Brain microvascular endothelial cell (primary cell): Measurements from ENCODE around the gene AQP12A.
"Not testable (repeated sequence)": the region's sequence is repeated elsewhere in the genome, so short reads cannot be mapped to it uniquely, and the experiment has no call there.

ENCODE experiments used
- DNase-seq: peaks from one replicate; pipeline ENCODE4 v3.0.0-alpha.2; 2020
- H3K27ac ChIP-seq: fragments of 250-450 bp; sonication (Bioruptor Pico); 2 replicates; pipeline ENCODE4 v1.5.1; 2020; ENCODE audit warnings: mild to moderate bottlenecking, moderate library complexity
- H3K27me3 ChIP-seq: fragments of 250-450 bp; sonication (Bioruptor Pico); replicated peaks from 2 replicates; pipeline ENCODE4 v1.5.1; 2020; ENCODE audit warnings: mild to moderate bottlenecking
- H3K36me3 ChIP-seq: fragments of 250-450 bp; sonication (Bioruptor Pico); replicated peaks from 2 replicates; pipeline ENCODE4 v1.5.1; 2020; ENCODE audit warnings: mild to moderate bottlenecking
- H3K4me3 ChIP-seq: 2 replicates; pipeline ENCODE4 v1.5.1; 2011; ENCODE audit warnings: low read depth, mild to moderate bottlenecking, control low read depth, low read length, moderate library complexity
- in situ Hi-C: cut with HindIII; loops from 2 replicates; pipeline ENCODE4 v1.10.0; 2017; ENCODE audit warnings: low sequenced_read_pairs, low pct_ligation_motif_present
- TF ChIP-seq, protein P1 (sequence below): IDR thresholded peaks from 2 replicates; pipeline ENCODE4 v1.5.1; 2011; ENCODE audit warnings: low read depth, mild to moderate bottlenecking, moderate library complexity, low read length, control low read depth, inconsistent platforms; ENCODE audit errors: missing control alignments

AQP12A gene

DNA sequence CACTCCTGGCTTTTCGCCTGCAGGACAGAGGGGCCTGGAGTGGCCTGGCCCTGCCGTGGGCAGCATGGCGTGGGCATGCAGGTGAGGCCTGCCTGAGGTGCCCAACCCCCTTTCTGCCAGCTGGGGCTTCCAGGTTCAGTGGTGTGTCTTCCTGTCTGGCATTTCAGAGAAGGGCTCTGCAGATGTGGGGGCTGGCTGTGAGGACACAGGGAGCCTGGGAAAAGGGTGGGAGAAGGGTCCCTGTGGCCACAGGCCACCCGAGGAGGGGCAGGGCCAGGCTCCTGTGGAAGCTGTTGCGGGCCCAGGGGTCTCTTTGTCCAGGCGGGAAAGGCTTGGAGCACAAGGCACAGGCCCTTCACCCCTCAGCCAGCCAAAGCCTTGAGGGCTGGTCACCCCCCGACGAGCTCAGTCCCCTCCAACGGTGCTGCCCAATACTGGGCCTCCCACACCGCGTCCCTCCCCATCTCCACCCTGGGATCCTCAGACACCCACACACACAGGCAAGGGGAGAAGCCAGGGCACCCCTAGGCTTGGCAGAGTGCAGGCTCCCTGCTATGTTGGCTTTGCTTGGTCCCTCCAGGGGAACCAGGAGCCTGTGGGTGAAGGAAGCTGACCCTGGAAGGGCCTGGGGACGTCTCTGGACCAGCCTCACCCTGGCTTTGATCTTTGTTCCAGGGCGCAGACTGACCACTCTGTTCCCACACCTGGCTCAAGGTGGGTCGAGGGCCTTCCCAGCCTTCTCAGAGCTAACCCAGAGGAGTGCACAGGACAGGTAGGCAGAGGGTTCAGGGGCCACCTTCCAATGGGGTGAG, 3.7 kb upstream of the AQP12A start:
- no peak for DNase-seq
- in situ Hi-C loops, result no loop called here
- Histone ChIP-seq H3K4me3 (no peak overlapping the region), H3K27ac (no peak overlapping the region), H3K36me3 (no peaks in the 10 kb centered on the region), H3K27me3 (no peaks in the 10 kb centered on the region)
- TF ChIP-seq, protein P1, sequence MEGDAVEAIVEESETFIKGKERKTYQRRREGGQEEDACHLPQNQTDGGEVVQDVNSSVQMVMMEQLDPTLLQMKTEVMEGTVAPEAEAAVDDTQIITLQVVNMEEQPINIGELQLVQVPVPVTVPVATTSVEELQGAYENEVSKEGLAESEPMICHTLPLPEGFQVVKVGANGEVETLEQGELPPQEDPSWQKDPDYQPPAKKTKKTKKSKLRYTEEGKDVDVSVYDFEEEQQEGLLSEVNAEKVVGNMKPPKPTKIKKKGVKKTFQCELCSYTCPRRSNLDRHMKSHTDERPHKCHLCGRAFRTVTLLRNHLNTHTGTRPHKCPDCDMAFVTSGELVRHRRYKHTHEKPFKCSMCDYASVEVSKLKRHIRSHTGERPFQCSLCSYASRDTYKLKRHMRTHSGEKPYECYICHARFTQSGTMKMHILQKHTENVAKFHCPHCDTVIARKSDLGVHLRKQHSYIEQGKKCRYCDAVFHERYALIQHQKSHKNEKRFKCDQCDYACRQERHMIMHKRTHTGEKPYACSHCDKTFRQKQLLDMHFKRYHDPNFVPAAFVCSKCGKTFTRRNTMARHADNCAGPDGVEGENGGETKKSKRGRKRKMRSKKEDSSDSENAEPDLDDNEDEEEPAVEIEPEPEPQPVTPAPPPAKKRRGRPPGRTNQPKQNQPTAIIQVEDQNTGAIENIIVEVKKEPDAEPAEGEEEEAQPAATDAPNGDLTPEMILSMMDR, result no peak

DNA sequence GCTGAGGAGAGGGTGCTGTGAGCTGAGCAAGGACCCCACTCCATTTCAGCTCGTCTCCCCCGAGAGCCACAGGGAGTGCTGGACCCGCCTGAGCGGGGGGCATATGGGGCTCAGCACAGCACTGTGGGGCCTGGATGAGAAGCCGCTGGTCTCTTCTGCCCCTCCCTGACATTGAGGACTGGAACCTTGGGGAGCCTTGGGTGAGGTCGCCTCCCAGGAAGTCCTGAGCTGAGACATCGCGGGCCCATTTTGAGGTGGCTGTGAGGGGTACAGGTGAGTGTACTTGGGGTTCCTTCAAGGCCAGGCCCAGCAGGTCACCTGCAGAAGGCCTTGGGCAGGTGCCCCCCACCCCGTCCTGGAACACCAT, 3.1 kb upstream of the AQP12A start:
- no peak overlapping the region for H3K4me3 ChIP-seq
- H3K27ac ChIP-seq, result no peak overlapping the region
- no peaks in the 10 kb centered on the region for H3K27me3 ChIP-seq
- TF ChIP-seq, protein P1, result no peak
- H3K36me3 ChIP-seq, result no peaks in the 10 kb centered on the region
- no peak for DNase-seq
- in situ Hi-C loops, result no loop called here

DNA sequence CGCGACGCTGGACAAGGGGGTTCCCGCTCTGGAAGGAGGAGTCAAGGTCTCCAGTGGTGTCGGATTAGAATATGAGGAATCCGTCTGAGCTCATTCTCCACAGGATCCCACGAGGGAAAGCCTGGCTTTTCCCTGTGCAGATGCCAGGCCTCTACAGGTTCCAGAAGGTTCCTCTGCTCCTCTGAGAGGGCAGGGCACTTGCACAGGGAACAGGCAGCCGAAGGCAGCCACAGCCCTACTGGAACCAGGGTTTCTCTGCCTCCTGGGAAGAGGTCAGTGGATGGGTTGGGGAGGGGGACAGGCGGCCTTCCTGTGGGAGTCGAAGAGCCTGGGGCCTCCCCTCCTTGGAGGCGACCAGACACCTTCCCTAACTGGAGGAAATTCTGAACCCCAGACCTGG, 1.7 kb upstream of the AQP12A start:
- Histone ChIP-seq H3K27me3 (no peaks in the 10 kb centered on the region), H3K36me3 (no peaks in the 10 kb centered on the region), H3K27ac (no peak overlapping the region), H3K4me3 (no peak overlapping the region)
- no peak for DNase-seq
- in situ Hi-C loops, result no loop called here
- TF ChIP-seq, protein P1, result no peak

DNA sequence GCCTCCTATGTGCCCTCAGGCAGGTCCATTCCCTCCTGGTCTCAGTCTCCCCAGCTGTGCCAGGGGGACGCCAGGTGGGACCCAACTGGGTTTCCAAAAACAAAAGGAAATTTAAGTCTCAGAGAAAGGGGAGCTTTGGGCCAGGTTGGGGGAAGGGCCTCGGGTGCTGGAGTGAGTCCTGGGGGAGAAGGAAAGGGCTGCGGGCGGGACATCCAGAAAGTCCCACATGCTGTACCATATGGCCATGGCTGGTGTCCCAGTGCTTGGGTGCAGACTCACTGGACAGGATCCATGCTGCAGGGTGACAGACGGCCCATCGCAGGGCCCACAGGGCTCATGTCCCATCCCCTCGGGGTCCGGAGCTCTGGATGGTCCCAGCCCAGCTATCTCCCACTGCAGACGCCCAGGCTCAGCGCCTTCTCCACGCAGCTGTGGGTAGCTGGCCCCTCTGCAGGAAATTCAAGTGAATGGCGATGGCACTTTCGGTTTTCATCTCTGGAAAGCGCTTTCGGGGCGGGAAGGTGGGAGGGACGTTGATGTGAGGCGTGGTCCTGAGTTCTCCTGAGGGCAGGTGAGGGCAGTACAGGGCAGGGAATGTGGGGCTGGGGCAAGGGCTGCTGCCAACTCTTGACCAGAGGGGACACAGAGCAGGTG, 1.1 kb upstream of the AQP12A start:
- H3K4me3 ChIP-seq, H3K27me3 ChIP-seq, H3K36me3 ChIP-seq, DNase-seq, in situ Hi-C loops, H3K27ac ChIP-seq: not testable (repeated sequence)

DNA sequence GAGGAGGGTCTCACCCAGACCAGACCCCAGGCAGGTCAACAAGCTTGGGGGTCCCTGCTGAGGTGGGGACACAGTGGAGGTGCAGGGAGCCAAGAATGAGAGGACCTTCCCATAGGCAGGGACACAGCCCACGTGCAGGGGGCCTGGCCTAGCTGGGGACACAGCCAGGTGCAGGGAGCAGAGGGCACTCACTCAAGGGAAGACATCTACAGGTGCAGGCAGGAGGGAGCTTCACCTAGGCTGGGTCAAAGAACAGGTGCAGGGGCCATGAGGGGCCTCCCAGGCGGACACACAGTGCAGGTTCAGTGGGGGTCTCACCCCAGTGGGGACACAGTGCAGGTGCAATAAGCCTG, 615 bp upstream of the AQP12A start:
- in situ Hi-C loops, H3K36me3 ChIP-seq, H3K27me3 ChIP-seq, DNase-seq, H3K4me3 ChIP-seq, H3K27ac ChIP-seq: not testable (repeated sequence)

DNA sequence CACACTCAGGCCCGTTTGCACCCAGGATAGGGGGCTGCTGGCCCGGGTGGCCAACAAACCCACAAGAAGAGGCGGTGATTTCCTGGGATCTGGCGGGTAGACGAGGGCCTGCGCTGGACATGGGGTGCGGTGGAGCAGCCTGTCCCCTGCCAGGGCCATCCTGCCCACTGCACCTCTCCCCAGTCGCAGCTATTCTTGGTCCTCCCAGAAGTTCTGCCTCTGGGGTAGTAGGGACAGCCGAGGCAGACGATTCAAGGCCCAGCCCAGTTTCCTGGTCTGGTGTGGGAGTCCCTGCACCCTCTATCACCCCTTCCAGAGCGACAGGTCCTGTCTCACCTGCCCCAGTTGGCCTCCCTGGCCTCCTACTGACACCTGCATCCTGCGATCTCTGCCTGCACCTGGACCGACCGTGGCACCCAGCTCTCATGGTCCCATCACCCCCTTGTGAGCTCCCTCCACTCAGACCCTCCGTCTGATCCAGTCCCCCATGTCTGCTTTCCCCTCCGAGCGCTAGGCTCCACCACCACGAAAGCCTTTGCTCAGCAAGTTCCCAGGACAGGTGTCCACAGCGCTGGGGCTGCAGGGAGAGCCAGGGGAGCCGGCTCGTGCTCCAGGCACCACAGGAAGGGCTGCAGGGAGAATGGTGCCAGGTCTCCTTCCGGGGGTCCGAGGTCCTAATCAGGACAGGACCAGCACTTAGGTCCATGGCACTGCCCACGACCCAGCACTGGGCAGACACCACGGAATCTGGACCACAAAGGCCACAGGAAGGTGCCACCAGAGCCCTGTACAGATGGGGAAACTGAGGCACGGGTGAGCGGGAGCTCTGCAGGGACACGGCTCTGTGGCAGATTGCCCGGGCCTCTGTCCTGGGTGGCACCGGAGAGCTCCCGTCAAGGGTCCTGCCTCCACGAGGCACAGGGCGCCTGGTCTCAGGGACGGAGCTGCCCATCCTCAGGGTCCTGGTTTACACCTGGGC, 1.2 kb downstream of the AQP12A start:
- H3K27me3 ChIP-seq, DNase-seq, H3K27ac ChIP-seq, H3K36me3 ChIP-seq, in situ Hi-C loops, H3K4me3 ChIP-seq: not testable (repeated sequence)

DNA sequence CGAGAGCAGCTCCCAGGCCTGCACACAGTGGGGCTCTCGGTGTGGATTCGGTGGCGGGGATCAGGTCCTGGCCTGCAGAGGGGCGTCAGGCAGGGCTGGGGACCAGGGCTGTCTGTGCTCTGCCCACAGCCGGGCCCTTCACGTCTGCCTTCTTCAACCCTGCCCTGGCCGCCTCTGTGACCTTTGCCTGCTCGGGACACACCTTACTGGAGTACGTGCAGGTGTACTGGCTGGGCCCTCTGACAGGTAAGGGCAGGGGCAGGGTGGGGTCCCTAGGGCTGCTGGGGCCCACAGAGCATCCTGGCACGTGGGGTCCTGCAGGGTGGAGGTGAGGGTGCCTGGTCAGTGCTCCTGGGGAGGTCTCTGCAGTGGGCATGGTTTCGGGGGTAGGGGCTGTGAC, 2.6 kb downstream of the AQP12A start:
- H3K36me3 ChIP-seq, H3K27ac ChIP-seq, DNase-seq, in situ Hi-C loops, H3K27me3 ChIP-seq, H3K4me3 ChIP-seq: not testable (repeated sequence)

DNA sequence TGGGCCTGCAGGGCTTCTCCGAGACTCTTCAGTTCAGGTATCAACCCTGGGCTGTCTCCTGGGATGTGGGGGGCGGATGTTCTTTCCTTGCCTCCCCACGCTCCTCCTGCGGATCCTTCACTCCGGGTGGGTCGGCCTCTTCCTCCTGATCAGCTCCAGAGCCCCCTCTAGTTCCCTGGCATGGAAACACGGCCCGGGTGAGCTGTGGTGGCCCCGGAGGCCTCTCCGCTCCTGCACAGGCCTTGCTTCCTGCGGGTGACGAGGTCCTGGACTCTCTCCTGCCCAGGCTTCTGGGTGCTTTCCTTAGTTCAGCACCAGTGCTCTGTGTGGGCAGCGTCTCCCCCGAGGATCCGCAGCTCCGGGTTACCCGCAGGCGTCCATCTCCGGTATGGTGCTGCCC, 3.9 kb downstream of the AQP12A start:
- DNase-seq, H3K36me3 ChIP-seq, H3K27me3 ChIP-seq, in situ Hi-C loops, H3K4me3 ChIP-seq, H3K27ac ChIP-seq: not testable (repeated sequence)

DNA sequence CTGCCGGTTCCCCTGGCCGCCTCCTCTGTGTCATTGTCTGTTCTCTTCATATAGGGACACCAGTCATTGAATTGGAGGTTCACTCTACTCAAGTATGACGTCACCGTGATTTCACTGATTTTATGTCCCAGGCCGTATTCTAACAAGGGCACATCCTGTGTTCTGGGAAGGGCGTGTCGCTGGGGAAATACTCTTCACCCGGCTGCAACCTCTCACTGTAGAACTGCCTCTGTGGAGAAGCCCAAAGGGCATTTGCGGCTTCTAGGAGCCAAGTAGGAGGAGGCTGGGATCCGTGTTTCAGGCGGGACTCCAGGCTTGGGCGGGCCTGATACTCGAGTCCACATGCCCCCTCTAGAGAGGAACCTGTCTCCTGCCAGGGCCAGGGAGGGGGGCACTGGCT, 4.8 kb downstream of the AQP12A start:
- H3K27me3 ChIP-seq, H3K4me3 ChIP-seq, H3K27ac ChIP-seq, H3K36me3 ChIP-seq, in situ Hi-C loops, DNase-seq: not testable (repeated sequence)

DNA sequence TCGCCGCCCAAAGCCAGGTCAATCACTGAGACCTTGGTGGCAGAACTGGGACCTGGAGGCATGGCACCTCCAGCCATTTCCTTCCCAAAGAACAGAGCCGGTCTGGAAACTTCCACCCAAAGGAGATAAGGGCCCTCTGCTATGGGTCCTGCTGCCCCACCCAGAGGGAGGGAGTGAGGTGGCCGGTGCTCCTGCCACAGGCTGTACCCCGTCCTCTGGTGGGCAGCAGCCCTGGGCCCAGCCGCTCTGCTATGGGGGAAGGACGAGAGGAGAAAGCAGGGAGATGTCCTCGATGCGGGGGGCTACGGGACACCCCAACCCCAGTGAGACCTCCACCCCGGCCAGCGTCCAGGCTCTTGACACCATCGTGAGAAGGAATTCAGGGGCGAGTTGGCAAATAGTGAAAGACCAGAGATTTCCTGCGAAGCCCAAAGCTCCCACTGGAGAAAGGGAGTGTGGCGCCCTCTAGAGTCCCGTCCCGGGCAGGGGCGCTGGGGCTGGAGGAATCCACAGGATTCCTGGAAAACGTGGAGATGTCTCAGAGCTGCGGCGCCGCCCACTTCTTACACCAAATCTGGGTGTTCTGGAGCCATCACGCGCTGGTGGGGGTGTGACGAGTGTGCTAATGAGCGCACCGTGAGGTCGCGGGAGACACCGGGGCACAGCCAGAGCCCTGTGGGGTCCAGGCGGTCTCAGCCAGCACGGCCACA, 7.3 kb downstream of the AQP12A start:
- in situ Hi-C loops, H3K4me3 ChIP-seq, H3K36me3 ChIP-seq, DNase-seq, H3K27ac ChIP-seq, H3K27me3 ChIP-seq: not testable (repeated sequence)
